IMR-90 (cell line): Measurements from ENCODE around the gene CENPX.

ENCODE experiments used
- BHLHE40 ChIP-seq: fragments of 150-350 bp; IDR thresholded peaks from 2 replicates; pipeline ENCODE4 v1.6.1; 2016; ENCODE audit warnings: mild to moderate bottlenecking, low read depth, low read length
- CEBPB ChIP-seq: IDR thresholded peaks from 2 replicates; pipeline ENCODE4 v1.6.1; 2012; ENCODE audit warnings: low read depth, low read length, improper control_type of control experiment
- FOS ChIP-seq: fragments of 150-350 bp; IDR thresholded peaks from 2 replicates; pipeline ENCODE4 v1.6.1; 2016; ENCODE audit warnings: low read depth, low read length
- MAFK ChIP-seq: IDR thresholded peaks from 2 replicates; pipeline ENCODE4 v1.6.1; 2012; ENCODE audit warnings: low read depth, low read length, improper control_type of control experiment
- MXI1 ChIP-seq: IDR thresholded peaks from 2 replicates; pipeline ENCODE4 v1.6.1; 2012; ENCODE audit warnings: low read depth, mild to moderate bottlenecking, low read length, moderate library complexity, borderline replicate concordance
- POLR2A ChIP-seq: IDR thresholded peaks from 2 replicates; pipeline ENCODE4 v1.6.1; 2012; ENCODE audit warnings: mild to moderate bottlenecking, low read depth, low read length
- RAD21 ChIP-seq: IDR thresholded peaks from 2 replicates; pipeline ENCODE4 v1.6.1; 2012; ENCODE audit warnings: low read length, improper control_type of control experiment
- RFX5 ChIP-seq: IDR thresholded peaks from 2 replicates; pipeline ENCODE4 v1.8.0; 2012; ENCODE audit warnings: low read depth, mild to moderate bottlenecking, low read length, moderate library complexity
- SMC3 ChIP-seq: fragments of 150-350 bp; IDR thresholded peaks from 2 replicates; pipeline ENCODE4 v1.6.1; 2016; ENCODE audit warnings: low read depth, mild to moderate bottlenecking, antibody characterized with exemption, low read length, moderate library complexity
- TF ChIP-seq, protein P1 (sequence below): conservative IDR thresholded peaks from 2 replicates; pipeline ENCODE4 v1.5.1; 2012; ENCODE audit warnings: mild to moderate bottlenecking, low read depth, low read length, improper control_type of control experiment
- TF ChIP-seq, protein P2 (sequence below): fragments of 150-350 bp; IDR thresholded peaks from 2 replicates; pipeline ENCODE4 v1.6.1; 2017; ENCODE audit warnings: mild to moderate bottlenecking, antibody characterized with exemption, low read length, low read depth
- TF ChIP-seq, protein P3 (sequence below): fragments of 150-350 bp; IDR thresholded peaks from 2 replicates; pipeline ENCODE4 v1.6.1; 2016; ENCODE audit warnings: low read depth, mild to moderate bottlenecking, low read length, moderate library complexity, borderline replicate concordance

GRCh38 chr17:82037889-82038195 lies 15.2 kb upstream of the CENPX start:
- TF ChIP-seq, protein P1, sequence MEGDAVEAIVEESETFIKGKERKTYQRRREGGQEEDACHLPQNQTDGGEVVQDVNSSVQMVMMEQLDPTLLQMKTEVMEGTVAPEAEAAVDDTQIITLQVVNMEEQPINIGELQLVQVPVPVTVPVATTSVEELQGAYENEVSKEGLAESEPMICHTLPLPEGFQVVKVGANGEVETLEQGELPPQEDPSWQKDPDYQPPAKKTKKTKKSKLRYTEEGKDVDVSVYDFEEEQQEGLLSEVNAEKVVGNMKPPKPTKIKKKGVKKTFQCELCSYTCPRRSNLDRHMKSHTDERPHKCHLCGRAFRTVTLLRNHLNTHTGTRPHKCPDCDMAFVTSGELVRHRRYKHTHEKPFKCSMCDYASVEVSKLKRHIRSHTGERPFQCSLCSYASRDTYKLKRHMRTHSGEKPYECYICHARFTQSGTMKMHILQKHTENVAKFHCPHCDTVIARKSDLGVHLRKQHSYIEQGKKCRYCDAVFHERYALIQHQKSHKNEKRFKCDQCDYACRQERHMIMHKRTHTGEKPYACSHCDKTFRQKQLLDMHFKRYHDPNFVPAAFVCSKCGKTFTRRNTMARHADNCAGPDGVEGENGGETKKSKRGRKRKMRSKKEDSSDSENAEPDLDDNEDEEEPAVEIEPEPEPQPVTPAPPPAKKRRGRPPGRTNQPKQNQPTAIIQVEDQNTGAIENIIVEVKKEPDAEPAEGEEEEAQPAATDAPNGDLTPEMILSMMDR: no peak
- TF ChIP-seq POLR2A: no peak
- TF ChIP-seq, protein P2, sequence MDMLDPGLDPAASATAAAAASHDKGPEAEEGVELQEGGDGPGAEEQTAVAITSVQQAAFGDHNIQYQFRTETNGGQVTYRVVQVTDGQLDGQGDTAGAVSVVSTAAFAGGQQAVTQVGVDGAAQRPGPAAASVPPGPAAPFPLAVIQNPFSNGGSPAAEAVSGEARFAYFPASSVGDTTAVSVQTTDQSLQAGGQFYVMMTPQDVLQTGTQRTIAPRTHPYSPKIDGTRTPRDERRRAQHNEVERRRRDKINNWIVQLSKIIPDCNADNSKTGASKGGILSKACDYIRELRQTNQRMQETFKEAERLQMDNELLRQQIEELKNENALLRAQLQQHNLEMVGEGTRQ: no peak
- TF ChIP-seq RFX5: no peak
- no peak for TF ChIP-seq MXI1
- TF ChIP-seq, protein P3, sequence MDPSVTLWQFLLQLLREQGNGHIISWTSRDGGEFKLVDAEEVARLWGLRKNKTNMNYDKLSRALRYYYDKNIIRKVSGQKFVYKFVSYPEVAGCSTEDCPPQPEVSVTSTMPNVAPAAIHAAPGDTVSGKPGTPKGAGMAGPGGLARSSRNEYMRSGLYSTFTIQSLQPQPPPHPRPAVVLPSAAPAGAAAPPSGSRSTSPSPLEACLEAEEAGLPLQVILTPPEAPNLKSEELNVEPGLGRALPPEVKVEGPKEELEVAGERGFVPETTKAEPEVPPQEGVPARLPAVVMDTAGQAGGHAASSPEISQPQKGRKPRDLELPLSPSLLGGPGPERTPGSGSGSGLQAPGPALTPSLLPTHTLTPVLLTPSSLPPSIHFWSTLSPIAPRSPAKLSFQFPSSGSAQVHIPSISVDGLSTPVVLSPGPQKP: no peak
- no peak for TF ChIP-seq MAFK
- TF ChIP-seq BHLHE40: no peak
- TF ChIP-seq CEBPB: no peak
- TF ChIP-seq FOS: no peak
- no peak for TF ChIP-seq RAD21
- TF ChIP-seq SMC3: no peak
